Endothelial cell of umbilical vein (primary cell): Measurements from ENCODE around the gene ADPRH. TPM values are rescaled to one million over a fixed set of nuclear protein-coding genes. Genes with fewer than 3 reads are reported as not detected.

Experiments used
- BruUV-seq: library from RNA; stranded (reverse); fragments of 400-500 nt; replicated peaks from 2 replicates; lab custom pipeline; 2021; lab: Mats Ljungman, UMichigan
- CTCF ChIA-PET: fragments of 300-600, 350-600 bp; sonication (Branson Sonifier 250); formaldehyde crosslinking; loops from one replicate; lab custom pipeline; 2021; ENCODE audit warnings: antibody characterized with exemption, inconsistent platforms; lab: Charles Lee
- POLR2A ChIA-PET: fragments of 300-600, 350-600 bp; sonication (Branson Sonifier 250); formaldehyde crosslinking; loops from one replicate; lab custom pipeline; 2021; ENCODE audit warnings: antibody characterized with exemption, inconsistent platforms; lab: Charles Lee
- DNase-seq: peaks from one replicate; pipeline ENCODE4 v3.0.0-alpha.2; 2011; ENCODE audit warnings: low read depth, low spot score
- FAIRE-seq: peaks from 2 replicates; lab custom pipeline; 2011; peaks lifted over from hg19 to GRCh38; lab: Jason Lieb, UNC
- H2AFZ ChIP-seq: 2 replicates; pipeline ENCODE4 v1.6.0; 2012; ENCODE audit warnings: low read depth, low read length, control low read depth, inconsistent platforms
- H3K27ac ChIP-seq: 2 replicates; pipeline ENCODE4 v1.5.1; 2011; ENCODE audit warnings: low read depth, mild to moderate bottlenecking, control low read depth, low read length, moderate library complexity; ENCODE audit not compliant: insufficient read depth
- H3K27me3 ChIP-seq, 2 experiments: 2 replicates each; pipeline versions ENCODE4 v1.6.0 to v1.6.1; 2011; ENCODE audit warnings: low read length in 2 of 2, mixed read lengths in 1 of 2; ENCODE audit not compliant: control insufficient read depth in 2 of 2, insufficient read depth in 2 of 2
- H3K36me3 ChIP-seq, 2 experiments: 2 replicates in 1 of 2; 3 replicates in 1 of 2; pipeline ENCODE4 v1.5.1; 2011; ENCODE audit warnings: low read length in 2 of 2, mild to moderate bottlenecking in 1 of 2, moderate library complexity in 1 of 2; ENCODE audit not compliant: control insufficient read depth in 2 of 2, insufficient read depth in 2 of 2; ENCODE audit errors: extremely low read depth in 1 of 2
- H3K4me1 ChIP-seq: 3 replicates; pipeline ENCODE4 v1.5.1; 2011; ENCODE audit warnings: mild to moderate bottlenecking, low read length; ENCODE audit not compliant: control insufficient read depth, insufficient read depth; ENCODE audit errors: extremely low read depth
- H3K4me2 ChIP-seq: 2 replicates; pipeline ENCODE4 v1.6.1; 2011; ENCODE audit warnings: low read length, control low read depth, mixed read lengths; ENCODE audit not compliant: insufficient read depth
- H3K4me3 ChIP-seq, 3 experiments: fragments of 200-600 bp in 1 of 3; sonication (generic), shearing (Covaris generic) in 1 of 3; replicated peaks in 1 of 3; 2 replicates each; pipeline ENCODE4 v1.5.1; 2011 to 2016; ENCODE audit warnings: control low read depth in 3 of 3, low read length in 3 of 3, mild to moderate bottlenecking in 2 of 3, inconsistent platforms in 1 of 3, low read depth in 1 of 3, moderate library complexity in 1 of 3; ENCODE audit not compliant: insufficient read depth in 1 of 3
- H3K79me2 ChIP-seq: 2 replicates; pipeline ENCODE4 v1.6.0; 2012; ENCODE audit warnings: low read length, inconsistent platforms; ENCODE audit not compliant: control insufficient read depth, insufficient read depth
- H3K9ac ChIP-seq: replicated peaks from 2 replicates; pipeline ENCODE3; 2011; ENCODE audit warnings: low read length, control low read depth; ENCODE audit not compliant: insufficient read depth; ENCODE audit errors: extremely low read depth
- H3K9me1 ChIP-seq: replicated peaks from 3 replicates; pipeline ENCODE4 v1.6.0; 2011; ENCODE audit warnings: mild to moderate bottlenecking, low read length; ENCODE audit not compliant: control insufficient read depth, insufficient read depth; ENCODE audit errors: extremely low read depth
- H3K9me3 ChIP-seq: replicated peaks from 2 replicates; pipeline ENCODE4 v1.5.1; 2012; ENCODE audit warnings: low read length, inconsistent platforms; ENCODE audit not compliant: control insufficient read depth, insufficient read depth
- H4K20me1 ChIP-seq: replicated peaks from 2 replicates; pipeline ENCODE3; 2011; ENCODE audit warnings: mild to moderate bottlenecking, low read length; ENCODE audit not compliant: control insufficient read depth, insufficient read depth; ENCODE audit errors: extremely low read depth
- EZH2 ChIP-seq: IDR thresholded peaks from 2 replicates; pipeline ENCODE4 v1.6.1; 2012; ENCODE audit warnings: borderline replicate concordance, low read depth, mild to moderate bottlenecking, moderate library complexity, low read length, inconsistent platforms; ENCODE audit not compliant: severe bottlenecking
- FOS ChIP-seq: IDR thresholded peaks from 2 replicates; pipeline ENCODE4 v1.6.1; 2011; ENCODE audit warnings: mild to moderate bottlenecking, low read length, moderate library complexity, borderline replicate concordance; ENCODE audit not compliant: insufficient read depth
- GATA2 ChIP-seq: IDR thresholded peaks from 2 replicates; pipeline ENCODE4 v1.7.0; 2011; ENCODE audit warnings: low read depth, mild to moderate bottlenecking, moderate library complexity, mixed read lengths, low read length; ENCODE audit not compliant: insufficient read length, insufficient read depth
- JUN ChIP-seq: IDR thresholded peaks from 2 replicates; pipeline ENCODE4 v1.6.1; 2011; ENCODE audit warnings: borderline replicate concordance, low read depth; ENCODE audit not compliant: insufficient read length, insufficient read depth
- MYC ChIP-seq: IDR thresholded peaks from one replicate; pipeline ENCODE4 v1.6.1; 2011; ENCODE audit warnings: mild to moderate bottlenecking, low read depth, low read length
- POLR2A ChIP-seq: IDR thresholded peaks from 2 replicates; pipeline ENCODE4 v1.6.1; 2012; ENCODE audit warnings: low read depth, mild to moderate bottlenecking, control low read depth, low read length
- POLR2AphosphoS5 ChIP-seq: IDR thresholded peaks from 2 replicates; pipeline ENCODE4 v1.6.1; 2012; ENCODE audit warnings: low read depth, mild to moderate bottlenecking, control low read depth, low read length, moderate library complexity; ENCODE audit not compliant: insufficient read depth
- dilution Hi-C: fragments of 300-500 bp; cut with MboI; formaldehyde crosslinking; loops from one replicate; pipeline ENCODE4 v1.15.0; 2019; ENCODE audit warnings: low sequenced_read_pairs; ENCODE audit not compliant: extremely low pct_ligation_motif_present
- intact Hi-C: fragments of 100-400 bp; cut with micrococcal nuclease; formaldehyde crosslinking; loops from one replicate; pipeline ENCODE4 v1.10.0; 2022
- polyA plus RNA-seq, 4 experiments: library from polyadenylated mRNA; depleted of rRNA in 3 of 4; stranded (reverse) in 3 of 4; unstranded in 1 of 4; fragments of >200 nt; gene quantifications; 2 replicates each; pipeline versions ENCODE4 v1.2.1 to v1.2.3, GENCODE V29; 2011 to 2012; ENCODE audit warnings: missing spikeins in 1 of 4
- total RNA-seq: library from RNA; stranded (reverse); gene quantifications from 2 replicates; pipeline ENCODE4 v1.2.3, GENCODE V29; 2021
- TF ChIP-seq, protein P1 (sequence below), 2 donors: IDR thresholded peaks; 1 replicate in 1 of 2; 2 replicates in 1 of 2; pipeline ENCODE4 v1.5.1; 2011; ENCODE audit warnings: low read length in 2 of 2, mild to moderate bottlenecking in 2 of 2, moderate library complexity in 2 of 2, control low read depth in 1 of 2, inconsistent platforms in 1 of 2, low read depth in 1 of 2; ENCODE audit not compliant: insufficient read depth in 1 of 2; ENCODE audit errors: extremely low read depth in 1 of 2
- TF ChIP-seq, protein P2 (sequence below): IDR thresholded peaks from 2 replicates; pipeline ENCODE4 v1.6.1; 2011; ENCODE audit not compliant: insufficient read depth, insufficient read length

Gene ADPRH
- total and polyA plus RNA-seq, 2 donors (not counting 3 experiments of a cell fraction or from before 2014, with no cell fraction given), result 3.5 to 8.0 TPM

DNA sequence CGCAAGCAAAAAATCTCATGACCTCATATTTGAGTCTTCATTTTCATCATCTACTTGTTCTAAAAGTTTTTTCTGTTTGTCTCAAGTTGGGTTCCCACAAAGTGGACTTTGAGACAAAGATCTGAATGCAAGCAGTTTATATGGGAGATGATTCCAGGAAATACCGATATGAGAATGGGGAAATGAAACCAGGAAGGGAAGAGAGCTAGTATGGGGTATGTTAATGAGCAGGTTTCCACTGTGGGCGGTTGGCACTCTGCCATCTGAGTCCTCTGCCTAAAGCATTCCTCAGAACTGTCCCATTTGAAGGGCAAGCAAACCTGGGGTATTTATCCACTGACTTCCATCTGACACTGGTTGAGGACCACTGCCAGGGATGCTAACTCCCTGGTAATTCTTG lies 8.8 kb downstream of the ADPRH start:
- Histone ChIP-seq H4K20me1 (no peaks in the 10 kb centered on the region), H2AFZ (no peak overlapping the region), H3K9me1 (no peaks in the 10 kb centered on the region), H3K4me1 (no peaks in the 10 kb centered on the region), H3K9ac (no peak overlapping the region), H3K4me2 (no peak overlapping the region), H3K9me3 (no peaks in the 10 kb centered on the region), H3K4me3 (no peak overlapping the region), H3K27ac (no peak overlapping the region), H3K27me3 (no peaks in the 10 kb centered on the region), H3K79me2 (no peaks in the 10 kb centered on the region), H3K36me3 (no peaks in the 10 kb centered on the region)
- CTCF ChIA-PET, result no interaction called here
- no TSS peak for BruUV-seq
- DNase-seq (no peak), FAIRE-seq (no peak)
- dilution Hi-C loops, result no loop called here
- TF ChIP-seq, protein P1, sequence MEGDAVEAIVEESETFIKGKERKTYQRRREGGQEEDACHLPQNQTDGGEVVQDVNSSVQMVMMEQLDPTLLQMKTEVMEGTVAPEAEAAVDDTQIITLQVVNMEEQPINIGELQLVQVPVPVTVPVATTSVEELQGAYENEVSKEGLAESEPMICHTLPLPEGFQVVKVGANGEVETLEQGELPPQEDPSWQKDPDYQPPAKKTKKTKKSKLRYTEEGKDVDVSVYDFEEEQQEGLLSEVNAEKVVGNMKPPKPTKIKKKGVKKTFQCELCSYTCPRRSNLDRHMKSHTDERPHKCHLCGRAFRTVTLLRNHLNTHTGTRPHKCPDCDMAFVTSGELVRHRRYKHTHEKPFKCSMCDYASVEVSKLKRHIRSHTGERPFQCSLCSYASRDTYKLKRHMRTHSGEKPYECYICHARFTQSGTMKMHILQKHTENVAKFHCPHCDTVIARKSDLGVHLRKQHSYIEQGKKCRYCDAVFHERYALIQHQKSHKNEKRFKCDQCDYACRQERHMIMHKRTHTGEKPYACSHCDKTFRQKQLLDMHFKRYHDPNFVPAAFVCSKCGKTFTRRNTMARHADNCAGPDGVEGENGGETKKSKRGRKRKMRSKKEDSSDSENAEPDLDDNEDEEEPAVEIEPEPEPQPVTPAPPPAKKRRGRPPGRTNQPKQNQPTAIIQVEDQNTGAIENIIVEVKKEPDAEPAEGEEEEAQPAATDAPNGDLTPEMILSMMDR (IDR thresholded peaks at IDR 0.05; ENCODE audit: extremely low read depth in 1 of 2, insufficient read depth in 1 of 2, low read depth in 1 of 2, low read length in 2 of 2), result no peak
- TF ChIP-seq JUN (no peak), EZH2 (no peak), GATA2 (no peak), POLR2AphosphoS5 (no peak), POLR2A (no peak), FOS (no peak), MYC (no peak)
- TF ChIP-seq, protein P2, sequence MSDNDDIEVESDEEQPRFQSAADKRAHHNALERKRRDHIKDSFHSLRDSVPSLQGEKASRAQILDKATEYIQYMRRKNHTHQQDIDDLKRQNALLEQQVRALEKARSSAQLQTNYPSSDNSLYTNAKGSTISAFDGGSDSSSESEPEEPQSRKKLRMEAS, result no peak
- intact Hi-C loops, result no loop called here
- POLR2A ChIA-PET, result no interaction called here
